ENCODE measurements around the gene TMEM37. TPM values are rescaled to one million over a fixed set of nuclear protein-coding genes. Genes with fewer than 3 reads are reported as not detected.
"Not testable (repeated sequence)": the region's sequence is repeated elsewhere in the genome, so short reads cannot be mapped to it uniquely, and the experiment has no call there.

The TMEM37 gene
- total RNA-seq, 4 donors from 2014 or later: 3.7 to 15.3 (median 8.8) TPM

GRCh38 chr2:119402106-119402505 lies 29.5 kb upstream of the TMEM37 start:
- H3K27me3 ChIP-seq: no peaks in the 10 kb centered on the region
- TF ChIP-seq EP300 (IDR thresholded peaks at IDR 0.05) (no peak), CTCF (IDR thresholded peaks at IDR 0.05) (no peak), POLR2A (IDR thresholded peaks at IDR 0.05) (no peak)
- H3K4me1 ChIP-seq: peaks cover 0 to 4% (median 0%) of the 10 kb centered on the region in 4 donors
- H3K27ac ChIP-seq: no peak overlapping the region
- WGBS, 2 donors: 92 to 97% methylated on average over 5 of the region's 5 CpGs
- no peak for DNase-seq (ENCODE audit: low spot score in 2 of 2)
- H3K36me3 ChIP-seq: no peaks in the 10 kb centered on the region
- H3K4me3 ChIP-seq: no peak overlapping the region
- H3K9me3 ChIP-seq: peaks cover 0 to 8% (median 0%) of the 10 kb centered on the region in 4 donors

- Histone ChIP-seq H3K27ac (no peak overlapping the region), H3K4me3 (no peak overlapping the region), H3K9me3 (peaks cover 0 to 8% (median 0%) of the 10 kb centered on the region in 4 donors), H3K27me3 (no peaks in the 10 kb centered on the region), H3K36me3 (no peaks in the 10 kb centered on the region), H3K4me1 (peaks cover 0 to 4% (median 0%) of the 10 kb centered on the region in 4 donors)
- TF ChIP-seq EP300 (IDR thresholded peaks at IDR 0.05): no peak
- TF ChIP-seq POLR2A (IDR thresholded peaks at IDR 0.05): no peak
- TF ChIP-seq CTCF (IDR thresholded peaks at IDR 0.05): no peak
- WGBS, 2 donors: 39 to 53% methylated on average over 10 of the region's 10 CpGs
- no peak for DNase-seq (ENCODE audit: low spot score in 2 of 2)
These were observed 28.8 kb upstream of the TMEM37 start for GRCh38 chr2:119402645-119403560.

GRCh38 chr2:119403618-119404017 lies 28.0 kb upstream of the TMEM37 start:
- H3K36me3 ChIP-seq; H3K9me3 ChIP-seq; DNase-seq (ENCODE audit: low spot score in 2 of 2); H3K4me1 ChIP-seq; H3K27me3 ChIP-seq; H3K4me3 ChIP-seq; H3K27ac ChIP-seq: not testable (repeated sequence)
- WGBS, 2 donors: 80 to 85% methylated on average over 12 of the region's 12 CpGs

GRCh38 chr2:119405151-119405550 lies 26.5 kb upstream of the TMEM37 start:
- H3K27me3 ChIP-seq: no peaks in the 10 kb centered on the region
- 93 to 97% methylated on average over 2 of the region's 2 CpGs for WGBS, 2 donors
- H3K36me3 ChIP-seq: no peaks in the 10 kb centered on the region
- H3K4me3 ChIP-seq: no peak overlapping the region
- no peak overlapping the region for H3K27ac ChIP-seq
- H3K9me3 ChIP-seq: peaks cover 0 to 8% (median 0%) of the 10 kb centered on the region in 4 donors
- peaks cover 0 to 4% (median 0%) of the 10 kb centered on the region in 4 donors for H3K4me1 ChIP-seq
- no peak for DNase-seq (ENCODE audit: low spot score in 2 of 2)
- TF ChIP-seq POLR2A (IDR thresholded peaks at IDR 0.05): no peak
- no peak for TF ChIP-seq CTCF (IDR thresholded peaks at IDR 0.05)
- TF ChIP-seq EP300 (IDR thresholded peaks at IDR 0.05): no peak

- TF ChIP-seq POLR2A (IDR thresholded peaks at IDR 0.05) (no peak), EP300 (IDR thresholded peaks at IDR 0.05) (no peak), CTCF (IDR thresholded peaks at IDR 0.05) (peak; percentile 67 to 86 (median 73))
- Histone ChIP-seq H3K4me3 (no peak overlapping the region), H3K27me3 (no peaks in the 10 kb centered on the region), H3K27ac (no peak overlapping the region), H3K36me3 (no peaks in the 10 kb centered on the region), H3K4me1 (peaks cover 0 to 4% (median 0%) of the 10 kb centered on the region in 4 donors), H3K9me3 (peaks cover 0 to 8% (median 0%) of the 10 kb centered on the region in 4 donors)
- peak in 1 of 2 donors; percentile 78 for DNase-seq (ENCODE audit: low spot score in 2 of 2)
- WGBS, 2 donors: 70 to 72% methylated on average over 7 of the region's 7 CpGs
These were observed 24.0 kb upstream of the TMEM37 start for GRCh38 chr2:119407430-119408220.

Measured in tibial nerve (tissue), 4 donors.